GM18508 (cell line): ENCODE measurements around the gene TPGS2.
"Not testable (repeated sequence)": the region's sequence is repeated elsewhere in the genome, so short reads cannot be mapped to it uniquely, and the experiment has no call there.

ENCODE experiments used
- ATAC-seq: cut with Tn5 transposase; IDR thresholded peaks from one replicate; pipeline ENCODE4 v1.9.1; 2021; ENCODE audit warnings: moderate number of reproducible peaks; ENCODE audit not compliant: insufficient read depth, unreplicated experiment

TPGS2 gene

DNA sequence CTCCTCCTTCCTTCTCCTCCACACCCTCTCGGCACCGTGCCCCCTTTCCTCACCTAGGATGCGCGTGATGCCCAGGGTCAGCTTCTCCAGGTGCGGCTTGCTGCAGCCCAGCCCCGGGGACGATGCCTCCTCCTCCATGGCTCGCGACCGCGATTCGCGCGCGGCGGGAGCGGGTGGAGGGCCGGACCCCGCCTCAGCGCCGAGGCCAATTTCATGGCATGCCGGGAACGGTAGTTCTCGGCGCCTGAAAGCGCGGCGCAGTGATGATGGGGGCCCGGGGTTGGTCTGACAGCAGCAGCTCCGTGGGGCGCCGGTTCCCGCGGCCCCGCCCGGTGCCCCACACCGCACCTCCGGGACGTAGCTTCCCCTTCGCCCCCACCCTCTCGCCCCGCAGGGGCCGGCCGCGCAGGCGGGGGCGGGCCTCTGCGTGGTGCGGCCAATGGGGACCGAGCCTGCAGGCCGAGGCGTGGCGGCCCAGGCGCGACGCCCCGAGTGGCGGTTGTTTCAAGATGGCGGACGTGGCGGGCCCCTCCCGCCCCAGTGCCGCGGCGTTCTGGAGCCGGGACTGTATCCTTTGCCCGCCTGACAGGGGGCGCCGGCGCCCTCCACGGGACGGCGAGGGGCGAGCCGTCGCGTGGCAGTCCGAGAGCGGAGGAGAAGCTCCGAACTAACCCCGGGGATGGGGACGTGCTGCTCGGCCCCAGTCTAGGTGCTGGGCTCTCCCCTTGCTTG is at the start of gene TPGS2, which contains the start of gene KIAA1328:
Gene TPGS2 (minus strand): TSS at position 373 of the 732 bp plus-strand sequence. CDS start 235 bp downstream, at position 138.
Gene KIAA1328 (plus strand): TSS at position 498 of the 732 bp plus-strand sequence. CDS start 12 bp downstream, at position 510.
- ATAC-seq = peak; percentile 64

- not testable (repeated sequence) for ATAC-seq
Measured at GRCh38 chr18:36873826-36874225, 45.0 kb upstream of the TPGS2 start.

DNA sequence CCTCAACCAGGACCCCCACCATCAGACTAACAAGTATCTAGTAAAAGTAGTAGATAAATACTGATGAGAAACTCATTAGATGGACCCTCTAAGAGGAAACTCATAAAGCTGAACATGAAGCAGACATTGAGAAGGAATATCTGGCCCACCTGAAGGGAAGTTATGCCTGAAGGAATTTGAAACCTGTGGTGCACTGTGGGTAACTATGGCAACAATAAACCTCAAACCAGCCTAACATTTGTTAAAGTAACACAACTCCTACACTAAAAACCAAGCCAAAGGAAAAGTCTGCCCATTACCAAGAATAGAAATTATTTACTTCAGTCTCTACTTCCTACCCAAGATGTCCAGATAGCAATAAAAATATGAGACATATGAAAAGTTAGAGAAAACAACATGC is 43.5 kb upstream of the TPGS2 start:
- no peak for ATAC-seq

DNA sequence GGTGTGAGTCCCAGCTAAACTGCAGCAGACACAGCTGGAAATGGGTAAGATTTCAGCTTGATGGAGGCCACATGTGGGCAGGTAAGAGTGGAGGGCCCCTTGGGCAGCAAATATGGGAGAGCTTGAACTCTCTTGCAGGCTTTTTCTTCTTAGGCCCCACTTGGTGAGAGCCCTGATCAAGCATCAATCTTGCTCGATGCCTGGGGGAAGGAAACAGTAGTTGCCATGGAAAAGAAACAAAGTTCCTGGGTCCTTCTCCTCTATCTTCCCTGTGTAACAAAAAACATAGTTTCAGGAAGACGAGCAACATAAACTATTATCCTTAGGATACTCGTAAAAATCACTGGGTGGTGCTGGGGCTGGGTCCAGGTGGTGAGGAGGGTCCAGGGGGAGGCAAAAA is 43.0 kb upstream of the TPGS2 start:
- ATAC-seq = no peak

- ATAC-seq = no peak
Measured at GRCh38 chr18:36867056-36867455, 38.3 kb upstream of the TPGS2 start.

GRCh38 chr18:36862182-36862581 is 33.4 kb upstream of the TPGS2 start:
- no peak for ATAC-seq

GRCh38 chr18:36856815-36857214 is 28.0 kb upstream of the TPGS2 start:
- ATAC-seq = no peak

DNA sequence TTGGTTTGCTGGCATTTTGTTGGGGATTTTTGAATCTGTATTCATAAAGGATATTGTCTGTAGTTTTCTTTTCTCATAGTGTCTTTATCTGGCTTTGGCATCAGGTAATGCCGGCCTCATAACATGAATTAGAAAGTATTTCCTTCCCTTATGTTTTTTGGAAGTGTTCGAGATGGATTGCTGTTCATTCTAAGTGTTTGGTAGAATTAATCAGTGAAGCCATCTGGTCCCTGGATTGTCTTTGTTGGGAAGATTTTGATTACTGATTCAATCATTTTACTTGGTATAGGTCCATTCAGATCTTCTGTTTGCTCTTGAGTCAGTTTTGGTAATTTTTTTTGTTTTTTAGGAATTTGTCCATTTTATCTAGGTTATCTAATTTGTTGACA is 22.4 kb upstream of the TPGS2 start:
- ATAC-seq = no peak

DNA sequence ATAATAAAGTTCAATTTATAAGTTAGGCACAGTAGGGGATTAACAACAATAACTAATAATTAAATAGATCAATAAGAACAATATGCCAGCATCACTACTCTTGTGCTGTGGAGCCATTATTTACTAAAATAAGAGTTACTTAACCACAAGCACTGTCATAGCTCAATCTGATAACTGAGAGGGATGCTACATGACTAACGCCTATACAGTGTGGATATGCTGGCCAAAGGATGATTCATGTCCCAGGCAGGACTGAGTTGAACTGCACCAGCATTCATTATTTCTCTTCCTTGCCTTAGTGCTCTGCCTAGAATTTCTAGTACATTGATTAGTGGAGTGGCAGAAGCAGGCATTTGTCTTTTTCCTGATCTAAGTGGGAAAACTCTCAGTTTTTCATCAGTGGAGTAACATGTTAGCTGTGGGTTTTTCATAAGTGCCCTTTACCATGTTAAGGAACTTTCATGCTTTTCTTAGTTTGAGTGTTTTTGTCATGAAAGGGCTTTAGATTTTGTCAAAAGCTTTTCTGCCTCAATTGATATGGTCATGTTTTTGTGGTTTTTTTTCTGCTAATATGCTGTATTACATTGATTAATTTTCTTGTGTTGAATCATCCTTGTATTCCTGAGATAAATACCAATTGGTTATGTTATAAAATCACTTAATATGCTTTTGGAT is 21.9 kb upstream of the TPGS2 start:
- no peak for ATAC-seq

DNA sequence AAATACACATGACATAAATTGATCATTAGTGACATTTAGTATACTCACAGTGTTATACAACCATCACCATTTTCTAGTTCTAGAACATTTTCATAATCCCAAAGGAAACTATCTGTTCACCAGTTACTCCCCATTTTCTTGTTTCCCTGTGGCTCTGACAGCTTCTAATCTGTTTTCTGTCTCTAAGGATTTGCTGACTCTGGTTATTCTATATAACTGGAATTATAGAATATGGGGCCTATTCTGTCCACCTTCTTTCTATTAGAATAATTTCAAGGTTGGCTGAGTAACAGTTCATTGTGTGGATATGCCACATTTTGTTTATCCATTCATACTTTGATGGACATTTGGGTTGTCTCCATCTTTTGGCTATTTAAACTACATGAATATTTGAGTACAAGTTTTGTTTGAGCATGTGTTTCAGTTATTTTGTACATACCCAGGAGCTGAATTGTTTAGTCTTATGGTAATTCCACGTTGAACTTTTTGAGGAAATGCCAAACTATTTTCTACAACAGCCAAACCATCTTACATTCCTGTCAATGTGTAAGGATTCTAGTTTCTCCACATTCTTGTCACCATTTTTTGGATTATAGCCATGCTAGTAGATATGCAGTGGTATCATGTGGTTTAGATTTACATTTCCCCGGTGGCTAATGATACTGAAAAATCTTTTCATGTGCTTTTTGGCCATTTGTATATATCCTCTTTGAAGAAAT is 20.6 kb upstream of the TPGS2 start:
- ATAC-seq = no peak

GRCh38 chr18:36848609-36849008 is 19.8 kb upstream of the TPGS2 start:
- ATAC-seq = no peak

GRCh38 chr18:36843784-36844183 is 15.0 kb upstream of the TPGS2 start:
- ATAC-seq = peak; percentile 44

DNA sequence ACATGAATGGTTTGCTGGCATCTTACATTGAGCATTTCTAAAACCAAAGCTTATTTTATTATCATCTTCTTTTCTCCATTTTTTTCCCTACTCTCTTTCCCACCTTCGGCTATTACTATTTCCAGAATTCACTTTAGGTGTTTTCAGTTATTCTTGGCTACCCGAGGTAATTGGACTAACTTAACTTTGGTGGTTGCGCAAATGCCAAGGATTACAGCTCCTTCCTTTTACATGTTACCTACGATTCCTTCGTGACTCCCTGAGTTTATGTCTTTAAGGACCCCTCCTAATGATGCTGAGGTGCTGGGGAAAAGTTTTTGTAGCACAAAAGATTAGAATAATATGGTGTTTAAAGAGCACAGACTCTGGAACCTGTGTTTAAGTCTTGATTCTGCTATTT is 14.4 kb upstream of the TPGS2 start:
- ATAC-seq = no peak

GRCh38 chr18:36839835-36840234 is 11.0 kb upstream of the TPGS2 start:
- ATAC-seq = no peak

DNA sequence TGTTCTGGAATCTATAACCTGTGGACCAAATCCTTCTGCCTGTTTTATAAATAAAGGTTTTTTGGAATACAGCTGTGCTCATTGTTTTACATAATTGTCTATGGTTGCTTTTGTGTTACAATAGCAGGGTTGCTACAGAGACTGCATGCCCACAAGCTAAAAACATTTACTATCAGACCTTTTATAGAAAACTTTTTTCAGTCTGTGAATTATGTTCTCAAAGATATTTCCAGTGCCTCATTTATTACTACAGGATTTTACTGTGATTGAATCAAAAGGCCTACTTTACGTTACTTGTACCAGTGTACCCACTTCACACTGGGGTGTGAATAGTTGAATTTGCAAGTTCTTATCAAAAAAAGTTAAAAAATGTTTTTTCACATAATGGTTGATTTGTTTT is 7.1 kb upstream of the TPGS2 start:
- ATAC-seq = no peak

GRCh38 chr18:36833120-36833519 is 4.3 kb upstream of the TPGS2 start:
- ATAC-seq = no peak

DNA sequence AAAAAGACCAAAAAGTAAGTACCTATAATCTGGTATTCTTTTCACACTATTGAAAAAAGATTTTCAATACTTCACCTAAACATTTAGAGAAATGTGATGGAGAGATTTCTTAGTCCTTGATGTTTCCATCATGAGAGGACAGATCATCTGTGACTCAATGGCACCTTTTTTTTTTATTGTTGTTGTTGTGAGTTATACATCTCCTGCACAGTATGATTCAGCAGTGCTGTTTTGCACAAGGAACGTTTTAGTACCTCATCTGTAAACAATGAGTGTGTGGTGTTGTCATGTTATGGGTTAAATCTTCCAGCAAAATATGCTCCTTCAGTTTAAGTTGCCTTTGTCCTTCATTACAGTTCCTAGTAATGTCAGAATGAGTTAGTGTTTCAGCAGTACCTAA is 2.3 kb upstream of the TPGS2 start:
- no peak for ATAC-seq

DNA sequence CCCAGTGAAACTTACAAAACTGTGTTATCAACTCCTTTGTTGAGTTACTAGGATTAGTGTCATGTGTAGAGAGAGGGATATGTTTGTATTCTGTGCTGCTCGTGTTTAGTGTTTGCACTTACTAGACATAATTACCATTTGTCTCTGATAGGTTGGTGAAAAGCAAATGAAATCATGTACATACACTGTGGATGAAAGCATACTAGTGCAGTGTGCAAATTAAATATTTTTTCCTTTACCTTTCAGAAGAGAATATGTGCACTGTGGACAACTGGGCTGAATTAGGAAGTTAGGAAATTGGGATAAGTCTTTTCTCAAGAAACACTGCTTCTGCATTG is 1.3 kb upstream of the TPGS2 start:
- no peak for ATAC-seq

DNA sequence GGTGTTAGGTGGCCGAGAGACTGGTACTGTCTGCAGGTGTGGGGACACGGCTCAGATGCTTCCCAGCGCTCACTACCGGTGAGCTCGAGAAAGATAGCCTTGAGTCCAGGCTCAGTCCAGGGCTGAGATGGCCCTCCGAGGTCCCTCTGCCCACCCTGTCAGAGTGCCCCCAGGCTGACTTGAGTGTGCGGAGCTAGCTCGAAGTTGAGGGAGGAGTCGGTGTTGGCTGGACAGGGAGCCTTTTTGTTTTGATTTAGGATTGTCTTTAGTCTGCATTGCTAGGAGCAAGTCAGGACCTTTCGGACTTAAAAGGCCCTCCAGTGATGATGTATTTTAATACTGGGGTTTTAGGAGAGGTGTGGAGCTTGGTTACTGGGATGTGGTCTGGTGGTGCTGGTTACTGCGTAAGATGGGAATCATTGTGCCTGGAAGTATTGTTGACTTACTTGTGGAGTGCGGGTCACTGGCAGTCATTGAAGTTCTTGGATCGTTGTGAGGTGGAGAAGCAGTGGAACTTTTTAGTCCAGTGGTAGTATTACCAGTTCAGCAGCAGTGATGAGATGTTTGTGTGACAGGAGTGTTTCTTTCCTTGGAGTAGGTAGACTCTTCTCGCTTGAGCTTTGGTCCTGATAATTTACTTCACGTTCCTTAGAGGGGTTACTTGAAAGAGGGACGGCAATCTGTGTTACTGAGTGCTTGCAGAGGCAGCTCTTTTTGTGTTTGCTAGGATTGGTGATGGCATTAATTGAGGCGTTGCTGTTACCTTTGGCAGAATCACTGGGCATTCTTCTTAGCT is 758 bp upstream of the TPGS2 start:
- ATAC-seq = peak; percentile 3

DNA sequence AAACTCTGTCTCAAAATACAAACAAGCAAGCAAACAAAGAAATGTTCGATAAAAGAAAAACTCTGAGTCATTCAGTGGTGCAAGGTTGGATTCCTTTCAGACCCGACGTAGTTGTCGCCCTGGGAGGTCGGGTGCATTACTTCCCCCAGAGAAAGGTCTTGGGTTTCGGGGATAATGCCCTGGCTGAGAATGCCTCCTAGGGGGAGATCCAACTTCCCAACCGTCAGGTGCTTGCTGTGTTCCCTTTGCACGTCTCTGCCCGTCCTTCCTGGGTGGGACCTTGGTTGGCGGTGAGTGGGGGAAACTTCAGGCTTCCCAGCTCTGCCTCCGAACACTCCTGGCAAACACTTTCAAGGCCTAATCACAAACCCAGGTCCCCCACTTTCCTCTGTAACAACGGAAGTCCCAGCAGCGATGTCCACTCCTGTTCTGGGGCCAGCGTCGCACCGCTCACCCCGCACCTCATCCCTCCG is 609 bp downstream of the TPGS2 start:
- ATAC-seq = peak; percentile 13
